CD14-positive monocyte (primary cell): ENCODE results near the gene ARHGEF40. TPM values are rescaled to one million over a fixed set of nuclear protein-coding genes. Genes with fewer than 3 reads are reported as not detected.
A peak's percentile ranks its signal among the peaks of the same experiment; 100 is the strongest.

Experiments used
- DNase-seq, 3 donors: peaks; one replicate each; pipeline ENCODE4 v3.0.0-alpha.2; 2011 to 2022
- H2AFZ ChIP-seq: 2 replicates; pipeline ENCODE4 v1.6.0; 2012; ENCODE audit warnings: mild to moderate bottlenecking, low read depth, low read length, inconsistent platforms; ENCODE audit not compliant: insufficient read depth, poor library complexity, severe bottlenecking
- H3K27ac ChIP-seq, 2 donors: 1 replicate in 1 of 2; 2 replicates in 1 of 2; pipeline ENCODE4 v1.5.1; 2012 to 2013; ENCODE audit warnings: low read length in 2 of 2, control low read depth in 1 of 2, inconsistent platforms in 1 of 2, low read depth in 1 of 2, mild to moderate bottlenecking in 1 of 2
- H3K27me3 ChIP-seq, 2 donors: one replicate each; pipeline versions ENCODE4 v1.6.0 to v1.6.1; 2011 to 2013; ENCODE audit warnings: low read length in 2 of 2; ENCODE audit not compliant: control insufficient read depth in 2 of 2, insufficient read depth in 2 of 2
- H3K36me3 ChIP-seq, 2 donors: replicated peaks in 1 of 2; 1 replicate in 1 of 2; 2 replicates in 1 of 2; pipeline versions ENCODE4 v1.5.1 to v1.6.1; 2012 to 2013; ENCODE audit warnings: low read length in 2 of 2, control low read depth in 1 of 2, inconsistent platforms in 1 of 2, mild to moderate bottlenecking in 1 of 2; ENCODE audit not compliant: insufficient read depth in 2 of 2, control insufficient read depth in 1 of 2
- H3K4me1 ChIP-seq, 2 donors: 1 replicate in 1 of 2; 2 replicates in 1 of 2; pipeline versions ENCODE4 v1.5.1 to v1.6.1; 2012 to 2013; ENCODE audit warnings: low read length in 2 of 2, control low read depth in 1 of 2, inconsistent platforms in 1 of 2, mild to moderate bottlenecking in 1 of 2, moderate library complexity in 1 of 2; ENCODE audit not compliant: insufficient read depth in 2 of 2, control insufficient read depth in 1 of 2
- H3K4me2 ChIP-seq: replicated peaks from 2 replicates; pipeline ENCODE3; 2012; ENCODE audit warnings: low read length, moderate library complexity, mild to moderate bottlenecking; ENCODE audit not compliant: poor library complexity, severe bottlenecking; ENCODE audit errors: extremely low read depth
- H3K4me3 ChIP-seq, 3 experiments: fragments of 200-600 bp in 1 of 3; sonication (generic) in 1 of 3; replicated peaks in 1 of 3; 1 replicate in 2 of 3; 2 replicates in 1 of 3; pipeline ENCODE4 v1.5.1; 2011 to 2013; ENCODE audit warnings: low read length in 3 of 3, mild to moderate bottlenecking in 3 of 3, control low read depth in 2 of 3, low read depth in 2 of 3, inconsistent platforms in 1 of 3, moderate library complexity in 1 of 3
- H3K79me2 ChIP-seq: 2 replicates; pipeline ENCODE4 v1.6.0; 2012; ENCODE audit warnings: mild to moderate bottlenecking, control low read depth, inconsistent platforms, low read length, moderate library complexity; ENCODE audit not compliant: insufficient read depth
- H3K9ac ChIP-seq: 2 replicates; pipeline ENCODE4 v1.6.0; 2017; ENCODE audit warnings: low read length, mild to moderate bottlenecking; ENCODE audit not compliant: insufficient read depth, poor library complexity, severe bottlenecking
- H3K9me3 ChIP-seq, 2 donors: replicated peaks in 1 of 2; 1 replicate in 1 of 2; 2 replicates in 1 of 2; pipeline versions ENCODE4 v1.5.1 to v1.6.1; 2012 to 2013; ENCODE audit warnings: low read length in 2 of 2, control low read depth in 1 of 2; ENCODE audit not compliant: control insufficient read depth in 1 of 2, insufficient read depth in 1 of 2
- H4K20me1 ChIP-seq: 2 replicates; pipeline ENCODE4 v1.6.0; 2012; ENCODE audit warnings: mild to moderate bottlenecking, low read length, control low read depth, moderate library complexity; ENCODE audit not compliant: insufficient read depth
- H3K27ac Mint-ChIP-seq, 7 donors: one replicate each; pipeline ENCODE4 v1.8.0; 2020; ENCODE audit warnings: mild to moderate bottlenecking in 7 of 7, mixed read lengths in 7 of 7, moderate library complexity in 6 of 7, inconsistent platforms in 2 of 7
- H3K27me3 Mint-ChIP-seq, 3 donors: one replicate each; pipeline ENCODE4 v1.8.0; 2021 to 2022; ENCODE audit warnings: low read depth in 3 of 3, mild to moderate bottlenecking in 3 of 3, mixed read lengths in 3 of 3, moderate library complexity in 3 of 3, inconsistent platforms in 1 of 3
- H3K36me3 Mint-ChIP-seq, 2 donors: one replicate each; pipeline ENCODE4 v1.8.0; 2020; ENCODE audit warnings: mixed read lengths in 2 of 2, inconsistent platforms in 1 of 2, mild to moderate bottlenecking in 1 of 2
- H3K4me1 Mint-ChIP-seq: one replicate; pipeline ENCODE4 v1.8.0; 2020; ENCODE audit warnings: mild to moderate bottlenecking, mixed read lengths
- H3K4me3 Mint-ChIP-seq, 2 donors: one replicate each; pipeline ENCODE4 v1.8.0; 2020; ENCODE audit warnings: mild to moderate bottlenecking in 2 of 2, mixed read lengths in 2 of 2, moderate library complexity in 1 of 2
- H3K9me3 Mint-ChIP-seq, 7 donors: one replicate each; pipeline ENCODE4 v1.8.0; 2020 to 2022; ENCODE audit warnings: mixed read lengths in 7 of 7, mild to moderate bottlenecking in 6 of 7, moderate library complexity in 6 of 7, inconsistent platforms in 2 of 7
- WGBS: methylation state at CpG from one replicate; pipeline ENCODE4 v1.1.5; 2013; ENCODE audit warnings: missing lambda C conversion rate; ENCODE audit not compliant: insufficient coverage; 5-methylcytosine and 5-hydroxymethylcytosine counted together
- intact Hi-C, 2 donors: fragments of 100-400 bp; cut with micrococcal nuclease; formaldehyde crosslinking; loops; one replicate each; pipeline versions ENCODE4 v1.15.0 to v1.15.1; 2023
- polyA plus RNA-seq, 3 donors: library from polyadenylated mRNA; depleted of rRNA in 1 of 3; unstranded in 2 of 3; stranded (reverse) in 1 of 3; fragments of 300-500 nt in 2 of 3; fragments of >200 nt in 1 of 3; fragmentation: Illumina TruSeq in 2 of 3; gene quantifications; 1 replicate in 2 of 3; 2 replicates in 1 of 3; pipeline ENCODE4 v1.2.3, GENCODE V29; 2012 to 2021
- TF ChIP-seq, protein P1 (sequence below): fragments of 200-600 bp; IDR thresholded peaks from one replicate; pipeline ENCODE4 v1.8.0; 2022; ENCODE audit warnings: antibody characterized with exemption, mild to moderate bottlenecking

ARHGEF40 gene
- polyA plus RNA-seq, 3 donors, result 12.1 to 114 (median 15.3) TPM

DNA sequence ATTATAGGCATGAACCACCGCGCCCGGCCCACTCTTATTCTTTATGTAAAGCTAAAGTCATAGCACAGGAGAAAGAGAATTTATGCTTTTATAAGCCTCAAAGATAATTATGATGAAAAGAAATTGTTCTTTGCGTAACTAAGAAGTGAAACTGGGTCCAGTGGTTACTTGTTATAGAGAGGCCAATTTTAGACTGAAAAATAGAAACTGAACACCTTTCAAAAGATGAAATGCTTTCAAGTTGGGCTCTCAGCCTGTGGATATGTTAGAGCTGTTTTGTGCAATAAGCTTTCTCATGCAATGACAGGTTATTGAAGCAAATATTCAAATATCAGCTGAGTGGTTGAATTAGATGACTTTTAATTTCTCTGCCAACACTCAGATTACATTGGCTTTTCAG, 38.7 kb downstream of the ARHGEF40 start:
- no peaks in the 10 kb centered on the region for H3K9me3 ChIP-seq
- DNase-seq, result no peak
- no peak overlapping the region for H3K9ac ChIP-seq
- peaks cover 0 to 1% (median 0%) of the 10 kb centered on the region in 3 donors for H3K27me3 Mint-ChIP-seq
- H3K4me2 ChIP-seq, result no peak overlapping the region
- no peak overlapping the region for H2AFZ ChIP-seq
- no peak overlapping the region for H3K4me3 Mint-ChIP-seq
- TF ChIP-seq, protein P1, sequence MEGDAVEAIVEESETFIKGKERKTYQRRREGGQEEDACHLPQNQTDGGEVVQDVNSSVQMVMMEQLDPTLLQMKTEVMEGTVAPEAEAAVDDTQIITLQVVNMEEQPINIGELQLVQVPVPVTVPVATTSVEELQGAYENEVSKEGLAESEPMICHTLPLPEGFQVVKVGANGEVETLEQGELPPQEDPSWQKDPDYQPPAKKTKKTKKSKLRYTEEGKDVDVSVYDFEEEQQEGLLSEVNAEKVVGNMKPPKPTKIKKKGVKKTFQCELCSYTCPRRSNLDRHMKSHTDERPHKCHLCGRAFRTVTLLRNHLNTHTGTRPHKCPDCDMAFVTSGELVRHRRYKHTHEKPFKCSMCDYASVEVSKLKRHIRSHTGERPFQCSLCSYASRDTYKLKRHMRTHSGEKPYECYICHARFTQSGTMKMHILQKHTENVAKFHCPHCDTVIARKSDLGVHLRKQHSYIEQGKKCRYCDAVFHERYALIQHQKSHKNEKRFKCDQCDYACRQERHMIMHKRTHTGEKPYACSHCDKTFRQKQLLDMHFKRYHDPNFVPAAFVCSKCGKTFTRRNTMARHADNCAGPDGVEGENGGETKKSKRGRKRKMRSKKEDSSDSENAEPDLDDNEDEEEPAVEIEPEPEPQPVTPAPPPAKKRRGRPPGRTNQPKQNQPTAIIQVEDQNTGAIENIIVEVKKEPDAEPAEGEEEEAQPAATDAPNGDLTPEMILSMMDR, result no peak
- 9% methylated on average over 1 of the region's 4 CpGs for WGBS
- H3K27ac ChIP-seq, result no peak overlapping the region
- H3K79me2 ChIP-seq, result no peaks in the 10 kb centered on the region
- no peaks in the 10 kb centered on the region for H3K36me3 ChIP-seq
- peaks cover 51% of the 10 kb centered on the region for H3K4me1 Mint-ChIP-seq
- no peaks in the 10 kb centered on the region for H3K27me3 ChIP-seq
- peaks cover 43 to 46% of the 10 kb centered on the region in 2 donors for H3K4me1 ChIP-seq
- intact Hi-C loops, result loop anchor here (5.0 to 10.0 kb wide), 4 partner anchors 91 to 644 kb away; partner anchors contain the start of genes ANG (in 1 of the 2), PIP4P1 (in 1 of the 2), PNP (in 1 of the 2) and RNASE4 (in 1 of the 2)
- H3K36me3 Mint-ChIP-seq, result no peaks in the 10 kb centered on the region
- no peaks in the 10 kb centered on the region for H4K20me1 ChIP-seq
- H3K27ac Mint-ChIP-seq, result peak overlapping the region in 1 of 7 donors; percentile 33
- no peak overlapping the region for H3K4me3 ChIP-seq
- H3K9me3 Mint-ChIP-seq, result no peaks in the 10 kb centered on the region

DNA sequence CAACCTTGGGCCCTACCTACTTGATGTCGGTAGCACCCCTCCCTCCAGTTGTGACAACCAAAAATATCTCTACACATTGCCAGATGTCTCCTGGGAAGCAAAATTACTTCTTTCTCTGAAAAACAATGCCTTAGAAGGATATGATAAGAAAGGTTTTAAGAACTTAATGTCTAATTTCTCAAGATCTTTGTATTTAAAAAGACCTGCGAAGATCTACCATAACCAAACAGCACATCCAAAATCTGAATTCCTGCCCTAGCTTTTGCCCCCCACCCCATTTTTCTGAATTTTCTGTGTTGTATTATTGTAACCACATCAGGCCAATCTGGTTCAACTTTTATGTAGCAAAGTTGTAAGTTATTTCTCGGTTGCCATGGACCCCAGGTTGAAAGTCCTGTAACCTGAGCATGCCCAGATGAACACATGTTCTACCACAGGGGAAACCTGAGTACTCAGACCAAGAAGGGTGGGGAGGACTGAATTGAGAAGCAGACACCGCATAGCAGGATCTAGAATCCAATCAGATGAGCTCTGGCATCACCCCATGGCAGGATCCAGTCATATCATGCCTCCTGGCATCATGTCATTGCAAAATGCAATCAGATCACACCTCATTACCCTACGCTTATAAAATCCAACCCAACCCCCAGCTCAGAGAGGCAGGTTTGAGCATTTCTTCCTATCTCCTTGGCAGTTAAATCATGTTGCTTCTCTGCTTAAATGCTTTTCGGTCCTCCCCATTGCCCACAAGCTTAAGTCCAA, 39.5 kb downstream of the ARHGEF40 start:
- WGBS, result 93% methylated on average over 3 of the region's 6 CpGs
- TF ChIP-seq, protein P1, result no peak
- no peaks in the 10 kb centered on the region for H3K27me3 ChIP-seq

More for the DNA sequence above, 39.5 kb downstream of the ARHGEF40 start:
- intact Hi-C loops, result loop anchor here (5.0 to 10.0 kb wide), 4 partner anchors 92 to 645 kb away; partner anchors contain the start of genes ANG (in 1 of the 2), PIP4P1 (in 1 of the 2), PNP (in 1 of the 2) and RNASE4 (in 1 of the 2)
- Histone ChIP-seq H3K4me2 (no peak overlapping the region), H3K36me3 (no peaks in the 10 kb centered on the region), H3K79me2 (no peaks in the 10 kb centered on the region), H3K9me3 (no peaks in the 10 kb centered on the region), H2AFZ (no peak overlapping the region), H3K27ac (no peak overlapping the region), H3K4me1 (peaks cover 38 to 40% of the 10 kb centered on the region in 2 donors), H4K20me1 (no peaks in the 10 kb centered on the region), H3K9ac (no peak overlapping the region), H3K4me3 (no peak overlapping the region)
- no peaks in the 10 kb centered on the region for H3K36me3 Mint-ChIP-seq
- H3K27ac Mint-ChIP-seq, result no peak overlapping the region
- no peak for DNase-seq
- peaks cover 48% of the 10 kb centered on the region for H3K4me1 Mint-ChIP-seq
- no peak overlapping the region for H3K4me3 Mint-ChIP-seq
- H3K9me3 Mint-ChIP-seq, result no peaks in the 10 kb centered on the region
- peaks cover 0 to 3% (median 0%) of the 10 kb centered on the region in 3 donors for H3K27me3 Mint-ChIP-seq
